DOHH2 (cell line): ENCODE data around the gene SCN7A.

ENCODE experiments used
- H3F3A ChIP-seq: fragments of 200-600 bp; sonication (generic), shearing (Covaris generic); 2 replicates; pipeline ENCODE4 v1.6.0; 2016; ENCODE audit warnings: antibody characterized with exemption, mild to moderate bottlenecking; ENCODE audit not compliant: control insufficient read depth, insufficient read depth
- H3K27ac ChIP-seq: fragments of 200-600 bp; sonication (generic); 2 replicates; pipeline ENCODE4 v1.5.1; 2014; ENCODE audit warnings: low read depth, mild to moderate bottlenecking, low read length, moderate library complexity
- H3K27me3 ChIP-seq: fragments of 200-600 bp; sonication (generic); 2 replicates; pipeline ENCODE4 v1.6.1; 2014; ENCODE audit warnings: mild to moderate bottlenecking, low read length, mixed read lengths; ENCODE audit not compliant: control insufficient read depth
- H3K36me3 ChIP-seq: fragments of 200-600 bp; sonication (generic); 2 replicates; pipeline ENCODE4 v1.6.1; 2014; ENCODE audit warnings: mild to moderate bottlenecking, low read length, moderate library complexity, mixed read lengths; ENCODE audit not compliant: control insufficient read depth
- H3K4me1 ChIP-seq: fragments of 200-600 bp; sonication (generic); 2 replicates; pipeline ENCODE4 v1.6.1; 2014; ENCODE audit warnings: mild to moderate bottlenecking, low read length, mixed read lengths; ENCODE audit not compliant: control insufficient read depth
- H3K4me2 ChIP-seq: fragments of 200-600 bp; sonication (generic); 2 replicates; pipeline ENCODE4 v1.6.0; 2014; ENCODE audit warnings: mild to moderate bottlenecking, low read length, moderate library complexity
- H3K4me3 ChIP-seq: fragments of 200-600 bp; sonication (generic); 2 replicates; pipeline ENCODE4 v1.5.1; 2014; ENCODE audit warnings: mild to moderate bottlenecking, low read length, mixed read lengths
- H3K79me2 ChIP-seq: fragments of 200-600 bp; sonication (generic); 2 replicates; pipeline ENCODE4 v1.6.1; 2014; ENCODE audit warnings: mild to moderate bottlenecking, low read length, mixed read lengths; ENCODE audit not compliant: control insufficient read depth
- H3K9me2 ChIP-seq: fragments of 200-600 bp; sonication (generic); replicated peaks from 2 replicates; pipeline ENCODE4 v1.6.1; 2014; ENCODE audit warnings: mild to moderate bottlenecking, low read length, mixed read lengths; ENCODE audit not compliant: control insufficient read depth
- H3K9me3 ChIP-seq: fragments of 200-600 bp; sonication (generic); 2 replicates; pipeline ENCODE4 v1.6.1; 2014; ENCODE audit warnings: antibody characterized with exemption, low read length, mixed read lengths; ENCODE audit not compliant: control insufficient read depth, insufficient read depth
- H4K20me1 ChIP-seq: fragments of 200-600 bp; sonication (generic); 2 replicates; pipeline ENCODE4 v1.6.0; 2014; ENCODE audit warnings: low read depth, mild to moderate bottlenecking, antibody characterized with exemption, low read length, moderate library complexity; ENCODE audit not compliant: control insufficient read depth, insufficient read depth
- CTCF ChIP-seq: fragments of 200-600 bp; sonication (generic); IDR thresholded peaks from one replicate; pipeline ENCODE4 v1.5.1; 2014; ENCODE audit warnings: antibody characterized with exemption, mild to moderate bottlenecking, low read depth, low read length; ENCODE audit not compliant: poor library complexity, severe bottlenecking
- EZH2phosphoT487 ChIP-seq: fragments of 200-600 bp; sonication (generic); IDR thresholded peaks from 2 replicates; pipeline ENCODE4 v1.6.1; 2017; ENCODE audit warnings: borderline replicate concordance, mild to moderate bottlenecking, antibody characterized with exemption, low read length, moderate library complexity, mixed read lengths

The SCN7A gene

DNA sequence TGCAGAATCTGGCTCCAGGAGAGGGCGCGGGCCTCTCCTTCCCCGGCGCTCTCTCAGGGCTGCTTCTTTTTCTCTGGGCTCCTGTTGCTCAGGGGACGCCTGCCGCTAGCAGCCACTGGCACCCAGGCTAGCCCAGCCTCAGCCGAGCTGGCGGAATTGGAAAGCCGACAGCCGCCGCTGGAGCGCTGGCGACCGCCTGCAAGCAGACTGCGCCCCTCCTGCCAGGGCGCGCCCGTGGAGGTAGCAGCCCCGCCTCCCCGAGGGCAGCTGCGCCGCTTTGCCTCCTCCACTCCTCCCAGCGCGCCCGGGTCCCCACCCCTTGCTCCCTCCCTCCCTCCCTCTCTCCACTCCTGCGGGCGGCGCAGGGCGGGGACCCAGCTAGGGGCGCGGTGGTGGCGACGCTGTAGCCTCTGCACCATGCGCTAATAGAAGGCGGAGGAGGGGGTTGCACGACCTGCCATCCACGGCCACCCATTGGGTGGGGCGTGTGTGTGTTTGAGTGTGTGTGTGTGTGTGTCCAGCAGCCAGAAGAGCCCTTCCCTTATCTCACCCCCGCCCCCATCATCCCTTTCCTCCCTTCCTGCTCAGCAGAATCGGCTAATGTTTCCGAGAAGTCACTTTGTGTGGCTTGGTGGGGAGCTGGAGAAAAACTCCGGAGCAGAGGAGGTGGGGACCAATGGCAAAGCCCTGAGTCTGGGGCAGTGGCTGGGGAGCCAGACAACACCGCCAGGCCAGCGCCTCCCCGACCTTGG, 118.1 kb downstream of the SCN7A start, which contains the start of gene SCN9A:
TSS of gene SCN9A (minus strand) at position 209 of the 752 bp plus-strand sequence. CDS start 64,188 bp downstream, outside the sequence.
- H3K79me2 ChIP-seq = no peaks in the 10 kb centered on the region
- no peaks in the 10 kb centered on the region for H3K9me3 ChIP-seq
- H3F3A ChIP-seq = no peaks in the 10 kb centered on the region
- no peak within 1 kb of the TSS for H3K27ac ChIP-seq
- 0 out of 2 replicates have a peak within 1 kb of the TSS, but pooled peaks have one; percentile 9 for H3K4me2 ChIP-seq
- TF ChIP-seq EZH2phosphoT487 (no peak), CTCF (no peak)
- H3K27me3 ChIP-seq = peaks cover 11% of the 10 kb centered on the region
- no peak within 1 kb of the TSS for H3K4me3 ChIP-seq
- H3K36me3 ChIP-seq = no peaks in the 10 kb centered on the region
- H4K20me1 ChIP-seq = no peaks in the 10 kb centered on the region
- no peaks in the 10 kb centered on the region for H3K4me1 ChIP-seq
- no peaks in the 10 kb centered on the region for H3K9me2 ChIP-seq

GRCh38 chr2:166375195-166375735, 118.8 kb downstream of the SCN7A start:
- H3K79me2 ChIP-seq = no peaks in the 10 kb centered on the region
- H3K9me2 ChIP-seq = no peaks in the 10 kb centered on the region
- TF ChIP-seq CTCF = no peak
- no peak for TF ChIP-seq EZH2phosphoT487
- 0 out of 2 replicates have a peak overlapping the region, but pooled peaks have one; percentile 9 for H3K4me2 ChIP-seq
- no peaks in the 10 kb centered on the region for H3K4me1 ChIP-seq
- H3K27me3 ChIP-seq = peaks cover 11% of the 10 kb centered on the region
- no peaks in the 10 kb centered on the region for H4K20me1 ChIP-seq
- no peak overlapping the region for H3K27ac ChIP-seq
- no peaks in the 10 kb centered on the region for H3K9me3 ChIP-seq
- no peaks in the 10 kb centered on the region for H3F3A ChIP-seq
- no peak overlapping the region for H3K4me3 ChIP-seq
- no peaks in the 10 kb centered on the region for H3K36me3 ChIP-seq

GRCh38 chr2:166373951-166374350, 120.1 kb downstream of the SCN7A start:
- Histone ChIP-seq H3K9me2 (no peaks in the 10 kb centered on the region), H3K36me3 (no peaks in the 10 kb centered on the region), H3K4me3 (no peak overlapping the region), H3K79me2 (no peaks in the 10 kb centered on the region), H3K4me1 (no peaks in the 10 kb centered on the region), H4K20me1 (no peaks in the 10 kb centered on the region), H3K4me2 (no peak overlapping the region), H3F3A (no peaks in the 10 kb centered on the region), H3K9me3 (no peaks in the 10 kb centered on the region), H3K27ac (no peak overlapping the region), H3K27me3 (peaks cover 11% of the 10 kb centered on the region)
- no peak for TF ChIP-seq CTCF
- TF ChIP-seq EZH2phosphoT487 = no peak
